Fibroblast of villous mesenchyme (primary cell): Measurements from ENCODE around the gene SATB2. TPM values are rescaled to one million over a fixed set of nuclear protein-coding genes. Genes with fewer than 3 reads are reported as not detected.

Experiments used
- DNase-seq: peaks from one replicate; pipeline ENCODE4 v3.0.0-alpha.2; 2010; ENCODE audit warnings: low read depth
- H3K4me3 ChIP-seq: 2 replicates; pipeline ENCODE4 v1.5.1; 2011; ENCODE audit warnings: low read depth, mild to moderate bottlenecking, low read length
- CTCF ChIP-seq: IDR thresholded peaks from 2 replicates; pipeline ENCODE4 v1.5.1; 2012; ENCODE audit warnings: low read depth, mild to moderate bottlenecking, low read length; ENCODE audit not compliant: insufficient read depth
- total RNA-seq: library from RNA; depleted of rRNA; stranded (reverse); fragments of >200 nt; gene quantifications from 2 replicates; pipeline ENCODE4 v1.2.3, GENCODE V29; 2012

SATB2 gene
- total RNA-seq, 1 donor: 13.0 TPM

GRCh38 chr2:199348871-199349270, 108.9 kb downstream of the SATB2 start:
- H3K4me3 ChIP-seq: no peak overlapping the region
- no peak for DNase-seq

GRCh38 chr2:199344012-199344411, 113.7 kb downstream of the SATB2 start:
- TF ChIP-seq CTCF: no peak
- no peak overlapping the region for H3K4me3 ChIP-seq
- DNase-seq: no peak

More at GRCh38 chr2:199348871-199349270, 108.9 kb downstream of the SATB2 start:
- no peak for TF ChIP-seq CTCF

- no peak for TF ChIP-seq CTCF
- no peak overlapping the region for H3K4me3 ChIP-seq
- no peak for DNase-seq
Observed at GRCh38 chr2:199342334-199342733, 115.4 kb downstream of the SATB2 start.

- H3K4me3 ChIP-seq: no peak overlapping the region
- TF ChIP-seq CTCF: no peak
- no peak for DNase-seq
Observed at GRCh38 chr2:199341123-199341522, 116.6 kb downstream of the SATB2 start.

- peak; percentile 77 for DNase-seq
- TF ChIP-seq CTCF: no peak
- H3K4me3 ChIP-seq: no peak overlapping the region
Observed at GRCh38 chr2:199339891-199340605, 117.7 kb downstream of the SATB2 start.

- peak; percentile 39 for DNase-seq
- no peak overlapping the region for H3K4me3 ChIP-seq
- TF ChIP-seq CTCF: no peak
Observed at GRCh38 chr2:199336546-199336945, 121.2 kb downstream of the SATB2 start.

GRCh38 chr2:199335502-199335901, 122.2 kb downstream of the SATB2 start:
- DNase-seq: no peak
- H3K4me3 ChIP-seq: no peak overlapping the region
- TF ChIP-seq CTCF: no peak
